ENCODE measurements around the gene KCTD19. TPM values are rescaled to one million over a fixed set of nuclear protein-coding genes. Genes with fewer than 3 reads are reported as not detected.

Gene KCTD19
- total and polyA plus RNA-seq, 8 donors, result 0.03 to 3.3 (median 2.2) TPM; not detected in 5

DNA sequence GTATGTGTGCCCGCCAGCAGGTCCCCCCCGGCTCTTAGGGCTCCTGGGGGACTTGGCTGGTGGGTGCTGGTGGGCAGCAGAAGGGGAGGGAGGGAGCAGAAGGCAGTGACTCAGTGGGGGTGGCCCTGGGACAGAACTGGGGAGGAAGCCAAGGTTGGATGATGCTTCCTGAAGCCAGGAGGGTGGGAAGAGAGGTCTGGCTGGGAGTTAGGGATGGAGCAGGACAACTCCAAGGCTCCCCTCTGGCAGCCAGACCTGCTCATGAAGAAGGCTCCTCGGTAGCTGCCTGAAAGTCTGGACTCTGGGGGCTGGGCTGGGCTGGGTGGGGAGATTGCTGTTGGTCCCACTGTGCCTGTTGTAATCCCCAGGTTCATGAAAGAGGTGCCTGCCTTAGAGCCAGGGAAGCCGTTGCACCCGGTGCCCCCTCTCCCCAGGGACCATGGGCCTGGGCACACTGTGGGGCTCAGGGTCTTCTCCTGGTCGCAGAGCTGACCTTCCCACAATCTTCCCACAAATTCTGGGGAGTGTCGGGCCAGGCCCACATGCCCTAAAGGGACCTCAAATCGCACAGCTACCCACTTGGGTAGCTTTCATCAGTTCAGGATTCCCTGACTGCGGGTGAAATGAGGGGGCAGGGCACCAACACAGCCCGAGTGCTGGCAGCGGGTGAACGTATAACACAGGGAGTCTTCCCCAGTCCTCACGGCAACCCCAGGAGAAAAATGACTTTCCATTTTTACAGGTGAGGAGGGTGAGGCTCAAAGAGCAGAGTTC lies 48.4 kb downstream of the KCTD19 start:
- Histone ChIP-seq H3K36me3 (peaks cover 3 to 14% (median 11%) of the 10 kb centered on the region in 4 donors), H3K9me3 (no peaks in the 10 kb centered on the region), H3K4me3 (peak overlapping the region; percentile 62 to 81 (median 70)), H3K4me1 (peaks cover 24 to 36% (median 25%) of the 10 kb centered on the region in 4 donors), H3K27ac (peak overlapping the region; percentile 3 to 81 (median 69)), H3K27me3 (no peaks in the 10 kb centered on the region)
- no peak for DNase-seq
- intact Hi-C loops (cut with DNase I; ENCODE audit: low total_unique reads), result no loop called here
- WGBS, 5 donors, result 51 to 59% (median 53%) methylated on average over 11 to 13 of the region's 13 CpGs
- TF ChIP-seq EP300 (IDR thresholded peaks at IDR 0.05) (no peak), POLR2AphosphoS5 (IDR thresholded peaks at IDR 0.05) (no peak), POLR2A (IDR thresholded peaks at IDR 0.05) (no peak)
- TF ChIP-seq, protein P1, sequence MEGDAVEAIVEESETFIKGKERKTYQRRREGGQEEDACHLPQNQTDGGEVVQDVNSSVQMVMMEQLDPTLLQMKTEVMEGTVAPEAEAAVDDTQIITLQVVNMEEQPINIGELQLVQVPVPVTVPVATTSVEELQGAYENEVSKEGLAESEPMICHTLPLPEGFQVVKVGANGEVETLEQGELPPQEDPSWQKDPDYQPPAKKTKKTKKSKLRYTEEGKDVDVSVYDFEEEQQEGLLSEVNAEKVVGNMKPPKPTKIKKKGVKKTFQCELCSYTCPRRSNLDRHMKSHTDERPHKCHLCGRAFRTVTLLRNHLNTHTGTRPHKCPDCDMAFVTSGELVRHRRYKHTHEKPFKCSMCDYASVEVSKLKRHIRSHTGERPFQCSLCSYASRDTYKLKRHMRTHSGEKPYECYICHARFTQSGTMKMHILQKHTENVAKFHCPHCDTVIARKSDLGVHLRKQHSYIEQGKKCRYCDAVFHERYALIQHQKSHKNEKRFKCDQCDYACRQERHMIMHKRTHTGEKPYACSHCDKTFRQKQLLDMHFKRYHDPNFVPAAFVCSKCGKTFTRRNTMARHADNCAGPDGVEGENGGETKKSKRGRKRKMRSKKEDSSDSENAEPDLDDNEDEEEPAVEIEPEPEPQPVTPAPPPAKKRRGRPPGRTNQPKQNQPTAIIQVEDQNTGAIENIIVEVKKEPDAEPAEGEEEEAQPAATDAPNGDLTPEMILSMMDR (IDR thresholded peaks at IDR 0.05), result no peak

DNA sequence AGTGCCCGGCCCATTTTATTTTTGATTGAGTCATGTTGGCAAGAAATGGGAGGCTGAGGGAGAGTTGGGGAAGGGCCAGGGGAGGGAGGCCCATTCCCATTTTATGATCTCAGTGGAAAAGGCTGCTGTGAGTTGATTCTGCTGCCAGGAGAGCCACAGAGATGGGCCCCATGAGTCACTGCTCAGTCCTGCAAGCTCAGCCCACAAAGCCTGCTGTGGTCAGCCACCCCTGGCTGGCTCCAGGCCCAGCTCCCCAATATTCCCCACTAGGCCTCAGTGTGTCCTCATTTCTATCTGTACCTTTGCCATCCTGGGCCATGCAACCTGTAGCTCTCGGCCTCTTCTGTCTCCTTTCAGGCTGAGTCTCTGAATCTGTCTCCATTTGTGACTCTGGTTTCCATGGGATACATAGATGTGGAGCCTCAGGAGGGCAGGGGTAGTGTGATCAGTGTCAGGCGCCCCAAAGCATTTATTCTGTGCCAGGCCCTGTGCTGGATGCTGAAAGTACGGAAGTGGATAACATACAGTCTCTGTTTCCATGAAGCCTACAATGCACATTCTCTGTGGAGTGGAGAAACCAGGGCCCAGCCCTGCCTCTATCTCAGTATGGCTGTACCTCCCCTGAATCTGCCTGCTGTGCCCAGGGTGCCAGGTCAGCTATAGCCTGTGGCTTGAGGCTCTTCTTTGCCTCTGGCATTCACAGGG lies 49.1 kb downstream of the KCTD19 start:
- Histone ChIP-seq H3K36me3 (peaks cover 3 to 14% (median 11%) of the 10 kb centered on the region in 4 donors), H3K9me3 (no peaks in the 10 kb centered on the region), H3K4me3 (peak overlapping the region in 1 of 4 donors; percentile 81), H3K4me1 (peaks cover 24 to 36% (median 25%) of the 10 kb centered on the region in 4 donors), H3K27ac (peak overlapping the region; percentile 3 to 81 (median 69)), H3K27me3 (no peaks in the 10 kb centered on the region)
- intact Hi-C loops (cut with DNase I; ENCODE audit: low total_unique reads), result no loop called here
- DNase-seq, result peak in 1 of 2 donors; percentile 47
- WGBS, 5 donors, result 84 to 88% (median 85%) methylated on average over 4 of the region's 4 CpGs
- TF ChIP-seq POLR2A (IDR thresholded peaks at IDR 0.05) (no peak), POLR2AphosphoS5 (IDR thresholded peaks at IDR 0.05) (no peak), EP300 (IDR thresholded peaks at IDR 0.05) (no peak)
- TF ChIP-seq, protein P1 (IDR thresholded peaks at IDR 0.05), result no peak

DNA sequence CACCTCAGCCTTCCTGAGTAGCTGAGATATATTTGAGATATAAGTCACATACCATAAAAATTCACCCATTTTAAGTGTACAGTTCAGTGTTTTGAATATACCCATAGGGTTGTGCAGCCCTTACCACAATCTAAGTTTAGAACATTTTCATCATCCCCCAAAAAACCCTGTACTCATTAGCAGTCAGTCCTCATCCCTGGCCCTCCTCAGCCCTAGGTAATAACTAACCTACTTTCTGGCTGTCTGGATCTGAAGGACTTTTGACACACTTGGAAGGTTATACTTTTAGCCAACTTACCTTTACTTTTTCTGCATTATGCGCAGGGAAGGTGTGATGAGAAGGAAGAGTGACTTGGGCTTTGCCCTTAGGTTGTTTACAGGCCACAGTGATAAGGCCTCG lies 51.2 kb downstream of the KCTD19 start:
- Histone ChIP-seq H3K4me3 (no peak overlapping the region), H3K9me3 (no peaks in the 10 kb centered on the region), H3K36me3 (peaks cover 3 to 14% (median 11%) of the 10 kb centered on the region in 4 donors), H3K27me3 (no peaks in the 10 kb centered on the region), H3K27ac (no peak overlapping the region), H3K4me1 (peaks cover 24 to 36% (median 25%) of the 10 kb centered on the region in 4 donors)
- DNase-seq, result no peak
- TF ChIP-seq EP300 (IDR thresholded peaks at IDR 0.05), result no peak
- TF ChIP-seq, protein P1 (IDR thresholded peaks at IDR 0.05), result no peak
- no peak for TF ChIP-seq POLR2AphosphoS5 (IDR thresholded peaks at IDR 0.05)
- no peak for TF ChIP-seq POLR2A (IDR thresholded peaks at IDR 0.05)
- WGBS, 5 donors, result 53 to 69% (median 65%) methylated on average over 2 of the region's 2 CpGs
- intact Hi-C loops (cut with DNase I; ENCODE audit: low total_unique reads), result no loop called here

DNA sequence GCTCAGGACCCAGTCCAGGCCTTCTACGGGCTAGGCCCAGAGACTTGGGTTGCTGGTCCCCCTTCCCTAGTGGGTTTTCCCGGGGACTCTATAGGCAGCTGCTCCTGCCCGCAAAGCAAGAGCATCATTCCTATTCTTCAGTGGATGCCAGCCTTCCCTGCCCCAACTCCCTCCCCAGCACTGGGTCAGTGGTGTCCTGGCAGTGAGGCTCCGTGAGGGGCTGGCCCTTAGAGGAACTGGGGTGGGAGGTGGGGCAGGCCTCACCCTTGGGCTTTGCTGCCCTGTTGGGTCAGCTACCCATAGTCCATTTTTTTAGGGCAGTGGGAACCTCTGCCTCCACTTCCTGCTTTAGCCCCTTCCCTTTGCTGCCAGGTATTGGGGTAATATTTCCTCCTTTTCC lies 55.1 kb downstream of the KCTD19 start:
- WGBS, 5 donors, result 85 to 97% (median 91%) methylated on average over 4 of the region's 4 CpGs
- no peak overlapping the region for H3K27ac ChIP-seq
- H3K4me3 ChIP-seq, result no peak overlapping the region
- H3K27me3 ChIP-seq, result peaks cover 0 to 7% (median 0%) of the 10 kb centered on the region in 3 donors
- no peaks in the 10 kb centered on the region for H3K9me3 ChIP-seq
- H3K4me1 ChIP-seq, result peaks cover 0 to 8% (median 0%) of the 10 kb centered on the region in 4 donors
- H3K36me3 ChIP-seq, result peaks cover 3 to 12% (median 9%) of the 10 kb centered on the region in 4 donors
- intact Hi-C loops (cut with DNase I; ENCODE audit: low total_unique reads), result no loop called here
- no peak for TF ChIP-seq POLR2AphosphoS5 (IDR thresholded peaks at IDR 0.05)
- TF ChIP-seq EP300 (IDR thresholded peaks at IDR 0.05), result no peak
- DNase-seq, result no peak

All from stomach (tissue), 9 donors.